Fibroblast of skin of left biceps (primary cell): ENCODE data around the gene SLC15A1.
A peak's percentile ranks its signal among the peaks of the same experiment; 100 is the strongest.

Experiments used
- DNase-seq, 2 experiments: peaks; one replicate each; pipeline ENCODE4 v3.0.0-alpha.2; 2013; ENCODE audit warnings: low read depth in 2 of 2

Gene SLC15A1

DNA sequence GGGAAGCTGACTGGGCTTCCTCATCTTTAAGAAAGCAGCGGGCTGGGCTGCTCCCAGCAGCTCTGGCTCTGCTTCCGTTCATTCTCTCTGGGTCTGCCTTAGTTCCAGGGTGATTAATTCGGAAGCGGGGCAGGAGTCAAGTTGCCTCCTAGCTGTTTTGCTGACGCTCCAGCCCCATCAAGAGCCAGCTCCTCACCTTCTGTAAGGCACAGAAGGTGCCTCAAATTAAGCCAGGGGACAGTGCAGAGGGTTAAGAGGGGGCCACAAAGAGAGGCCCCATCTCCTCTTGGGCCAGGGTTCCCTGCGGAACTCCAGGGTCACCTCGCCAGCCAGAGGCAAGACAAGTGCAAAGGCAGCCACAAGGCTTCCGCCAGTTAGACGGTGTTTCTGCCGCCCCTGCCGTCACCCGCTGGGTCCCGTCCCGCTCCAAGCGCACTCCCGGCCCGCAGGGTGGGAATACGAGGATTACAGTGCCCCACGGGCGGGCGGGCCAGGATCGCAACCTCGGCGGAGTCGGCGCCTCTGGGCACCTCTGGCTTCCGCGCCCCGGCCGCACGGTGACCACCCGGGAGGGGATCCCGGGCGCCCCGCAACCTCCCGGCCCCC is 508 bp downstream of the SLC15A1 start:
- no peak for DNase-seq

DNA sequence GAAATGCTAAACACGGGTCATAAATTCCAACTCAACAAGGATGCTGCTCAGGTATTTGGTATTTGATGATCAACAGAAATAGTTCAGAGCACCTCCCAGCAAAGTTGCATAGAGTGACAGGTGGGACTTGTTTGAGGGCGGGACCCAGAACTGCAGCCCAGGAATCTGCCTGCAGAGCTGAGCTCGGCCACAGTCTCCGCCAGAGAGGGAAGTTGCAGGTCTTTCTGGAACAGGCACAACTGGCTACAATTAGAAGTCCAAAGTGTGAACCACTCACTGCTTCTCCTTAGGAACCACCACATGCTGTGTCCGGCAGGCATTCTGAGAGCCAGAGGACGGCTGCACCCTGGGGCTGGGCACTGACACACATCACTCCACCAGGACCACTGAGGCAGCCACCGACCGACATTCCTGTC is 1.1 kb downstream of the SLC15A1 start:
- DNase-seq = no peak

DNA sequence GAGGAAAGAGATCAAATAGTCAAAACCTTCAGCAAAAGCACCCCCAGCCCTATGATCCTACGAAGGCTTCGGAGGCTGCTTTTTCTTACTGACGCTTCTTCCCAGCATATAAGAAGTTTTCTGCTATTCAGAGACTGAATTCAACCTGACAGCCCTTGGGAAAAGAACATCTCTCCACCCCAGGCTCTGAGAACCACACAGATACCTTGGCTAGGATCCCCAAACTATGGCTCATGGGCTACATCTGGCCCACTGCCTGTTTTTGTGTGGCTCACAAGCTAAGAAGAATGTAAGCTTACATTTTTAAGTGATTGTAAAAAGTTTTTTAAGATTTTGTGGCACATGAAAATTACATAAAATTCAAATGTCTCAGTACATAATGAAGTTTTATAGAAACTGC is 3.0 kb downstream of the SLC15A1 start:
- DNase-seq = peak; percentile 35 to 48

DNA sequence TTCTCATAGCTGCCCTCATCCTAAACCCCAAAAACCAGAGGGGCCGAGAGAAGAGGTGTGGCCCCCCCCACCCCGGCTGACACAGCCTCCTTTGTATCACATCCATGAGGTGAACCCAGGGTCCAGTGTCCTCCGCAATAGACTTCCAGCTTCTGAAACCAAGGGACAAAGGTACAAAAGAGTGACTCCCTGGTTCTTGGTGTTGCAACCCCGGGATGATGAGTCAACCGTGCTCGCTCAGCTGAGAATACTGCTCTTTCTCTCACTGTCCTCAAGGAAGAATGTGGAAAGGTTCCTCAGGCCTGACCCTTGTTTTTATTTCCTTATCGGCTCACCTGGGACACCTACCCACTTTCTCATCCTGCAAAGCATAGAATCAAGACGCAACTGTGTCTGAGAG is 5.5 kb downstream of the SLC15A1 start:
- no peak for DNase-seq

DNA sequence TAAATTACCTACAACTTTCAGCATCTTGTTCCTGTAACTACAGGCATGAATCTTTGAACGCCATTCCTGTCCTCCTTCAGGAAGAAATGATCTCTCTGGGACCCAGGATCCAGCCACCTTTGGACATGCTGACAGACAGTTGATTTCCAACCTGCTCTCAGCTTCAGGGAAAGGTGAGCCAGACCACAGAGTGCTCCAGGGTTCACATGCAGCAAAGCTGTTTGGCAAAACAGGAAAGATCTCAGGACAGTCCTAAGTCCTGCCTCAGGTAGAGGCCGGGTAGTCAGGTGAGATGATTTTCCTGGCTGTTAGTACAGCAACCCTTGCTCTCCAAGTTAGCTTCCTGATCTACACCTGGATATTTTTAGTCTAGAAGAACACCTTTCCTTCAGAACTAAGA is 9.1 kb downstream of the SLC15A1 start:
- no peak for DNase-seq

DNA sequence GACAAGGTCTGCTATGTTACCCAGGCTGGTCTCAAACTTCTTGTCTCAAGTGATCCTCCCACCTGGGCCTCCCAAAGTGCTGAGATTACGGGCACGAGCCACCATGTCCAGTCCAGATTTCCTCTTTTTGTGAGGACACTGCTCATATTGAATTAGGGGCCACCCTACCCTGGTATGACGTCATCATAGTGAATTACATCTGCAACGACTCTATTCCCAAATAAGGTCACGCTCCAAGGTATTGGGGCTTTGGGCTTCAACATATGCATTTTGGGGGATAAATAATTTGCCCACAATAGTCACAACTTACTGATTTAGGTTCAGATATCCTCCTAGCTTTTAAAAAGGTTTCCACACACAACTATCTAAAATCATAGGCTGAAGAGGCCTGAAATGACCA is 9.5 kb downstream of the SLC15A1 start:
- no peak for DNase-seq

DNA sequence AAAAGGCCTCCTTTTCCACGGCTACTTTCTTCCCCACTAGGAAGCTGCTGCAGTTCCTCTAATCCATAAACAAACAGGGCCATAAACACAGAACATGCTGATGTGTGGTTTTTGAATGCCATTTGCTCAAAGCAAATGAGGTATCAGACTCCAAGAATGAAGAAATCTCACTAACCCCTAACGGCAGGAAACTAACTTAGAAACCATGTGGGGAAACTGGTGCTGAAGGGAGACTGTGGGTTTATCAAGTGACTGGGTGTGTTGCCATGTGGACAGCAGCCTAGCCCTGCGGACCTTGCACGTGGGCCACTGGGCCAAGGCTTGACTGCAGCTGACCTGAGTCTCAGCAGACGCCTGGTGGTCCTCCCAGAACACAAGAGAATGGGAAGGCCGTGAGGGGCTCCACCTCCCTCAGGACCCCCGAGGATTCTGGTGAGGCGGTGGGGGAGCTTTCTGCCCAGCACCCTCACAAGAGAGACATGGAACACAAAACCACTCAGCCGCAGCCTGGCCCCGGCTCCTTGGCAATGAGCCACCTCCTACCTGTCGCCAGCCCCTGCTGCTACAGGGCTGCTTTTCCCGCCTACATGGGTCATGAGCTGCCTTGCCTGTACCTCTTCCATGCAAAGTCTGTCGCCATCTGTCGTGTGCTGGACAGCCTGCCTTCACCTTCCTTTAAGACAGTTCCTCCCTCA is 10.6 kb downstream of the SLC15A1 start:
- DNase-seq = no peak

DNA sequence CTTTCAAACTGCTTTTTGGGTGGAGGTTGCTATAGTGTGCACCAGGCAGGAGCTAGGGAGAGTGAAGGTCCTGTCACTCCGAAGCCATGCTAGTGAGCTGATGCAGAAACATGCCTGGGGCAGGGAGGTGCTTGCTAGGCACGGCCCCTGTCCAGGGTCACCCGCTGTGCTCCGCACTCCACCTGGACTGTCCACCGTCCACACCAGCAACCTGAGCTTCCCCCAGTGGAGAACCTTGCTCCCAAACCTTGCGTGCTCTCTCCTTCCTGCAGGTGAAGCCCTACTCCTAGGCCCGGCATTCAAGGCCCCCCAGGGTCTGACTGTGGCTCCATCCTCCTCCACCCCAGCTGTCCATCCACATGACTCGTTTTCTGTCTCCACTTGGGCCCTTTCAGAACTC is 12.3 kb downstream of the SLC15A1 start:
- no peak for DNase-seq

DNA sequence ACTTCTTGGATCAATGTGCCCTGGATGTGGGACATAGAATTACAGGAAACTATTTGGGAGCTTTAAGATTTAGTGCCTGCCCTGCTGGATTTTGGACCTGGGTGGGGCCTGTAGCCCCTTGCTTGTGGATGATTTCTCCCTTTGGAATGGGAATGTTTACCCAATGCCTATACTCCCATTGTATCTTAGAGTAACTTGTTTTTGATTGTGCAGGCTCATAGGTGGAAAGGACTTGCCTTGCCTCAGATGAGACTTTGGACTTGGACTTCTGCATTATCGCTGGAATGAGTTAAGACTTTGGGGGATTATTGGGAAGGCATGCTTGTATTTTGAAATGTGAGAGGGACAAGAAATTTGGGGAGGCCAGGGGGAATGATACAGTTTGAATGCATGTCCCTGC is 13.5 kb downstream of the SLC15A1 start:
- no peak for DNase-seq

DNA sequence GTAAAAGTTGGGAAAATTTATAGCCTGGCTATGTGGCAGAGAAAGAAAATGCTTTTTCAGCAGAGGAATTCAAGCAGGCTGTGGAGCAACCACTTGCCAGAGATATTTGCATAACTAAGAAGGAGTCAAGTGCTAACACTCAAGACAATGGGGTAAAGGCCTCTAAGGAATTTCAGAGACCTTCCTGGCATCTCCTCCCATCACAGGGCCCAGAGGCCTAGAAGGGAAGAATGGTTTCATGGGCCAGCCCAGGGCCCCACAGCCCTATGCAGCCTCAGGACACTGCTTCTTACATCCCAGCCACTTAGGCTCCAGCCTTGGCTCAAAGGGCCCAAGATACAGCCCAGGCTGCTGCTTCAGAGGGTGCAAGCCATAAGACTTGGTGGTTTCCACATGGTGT is 14.3 kb downstream of the SLC15A1 start:
- DNase-seq = no peak

DNA sequence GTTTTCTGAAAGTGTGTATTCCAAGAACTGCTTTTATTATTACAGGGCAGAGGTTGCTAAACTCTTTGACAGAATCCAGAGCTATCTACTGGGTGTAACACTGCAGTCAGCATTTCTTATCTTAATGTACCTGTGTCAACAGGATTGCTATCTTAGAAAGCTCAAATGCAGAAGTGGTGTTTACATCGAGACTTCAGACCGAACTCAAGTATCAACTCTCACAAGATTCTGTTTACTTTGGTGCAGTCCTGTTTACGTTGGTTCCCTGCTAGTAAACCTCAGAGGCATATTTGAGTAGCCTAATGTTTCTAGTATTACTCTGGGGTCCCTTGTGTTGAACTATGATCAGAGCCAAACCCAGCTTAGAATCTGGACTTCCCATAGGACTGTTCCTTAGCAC is 20.5 kb downstream of the SLC15A1 start:
- no peak for DNase-seq

DNA sequence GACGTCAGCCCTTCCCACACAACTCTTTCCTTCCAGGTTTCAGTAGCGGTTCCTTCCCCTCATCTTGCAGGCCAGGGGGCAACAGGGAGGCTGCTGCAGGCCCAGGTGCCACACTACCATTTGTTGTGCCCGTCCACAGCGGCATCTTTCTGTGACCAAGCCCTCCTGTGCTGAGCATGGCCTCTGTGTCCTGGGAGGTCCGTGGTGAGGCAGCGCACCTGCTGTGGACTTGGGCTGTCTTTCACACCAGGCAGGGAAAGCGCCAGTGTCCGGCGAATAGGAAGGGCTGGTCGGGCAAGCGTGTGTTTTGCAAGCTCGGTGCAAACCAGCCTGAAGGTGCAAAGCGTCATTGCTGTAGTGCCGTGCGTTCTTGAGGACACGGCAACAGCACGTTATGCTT is 21.4 kb downstream of the SLC15A1 start:
- no peak for DNase-seq

DNA sequence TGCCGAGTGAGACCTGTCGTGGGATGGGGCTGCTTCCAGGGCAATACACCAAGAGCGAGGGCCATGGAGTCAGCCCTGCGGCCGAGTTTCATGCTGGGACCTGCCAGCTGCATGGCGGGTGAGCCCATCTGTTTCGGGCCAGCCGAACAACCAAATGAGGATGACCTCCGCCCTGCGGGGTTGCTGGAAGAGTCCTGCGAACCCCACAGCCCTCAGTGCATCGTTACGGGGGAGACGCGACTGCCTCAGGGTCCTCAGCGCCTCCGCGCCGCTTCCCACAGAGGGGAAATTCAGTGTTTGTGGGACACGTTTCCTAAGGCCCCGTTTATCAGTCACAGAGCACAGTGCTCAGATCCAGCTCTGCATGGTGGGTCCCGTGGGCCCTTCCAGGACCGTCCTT is 22.0 kb downstream of the SLC15A1 start:
- DNase-seq = no peak

DNA sequence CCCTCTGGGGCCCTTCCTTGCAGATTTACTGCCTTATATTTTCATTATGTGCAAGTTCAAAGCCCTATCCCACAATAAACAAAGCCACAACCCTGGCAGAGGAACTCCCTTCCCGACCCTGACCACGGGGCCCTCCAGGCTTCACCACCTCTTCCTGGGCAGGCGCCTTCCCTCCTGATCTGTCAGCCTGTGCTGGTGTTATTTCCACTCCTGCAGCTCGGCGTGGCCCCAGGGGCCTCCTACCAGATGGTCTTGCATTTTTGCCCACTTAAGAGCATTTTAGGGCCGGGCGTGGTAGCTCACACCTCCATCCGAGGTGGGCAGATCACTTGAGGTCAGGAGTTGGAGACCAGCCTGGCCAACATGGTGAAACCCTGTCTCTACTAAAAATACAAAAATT is 22.8 kb downstream of the SLC15A1 start:
- no peak for DNase-seq

DNA sequence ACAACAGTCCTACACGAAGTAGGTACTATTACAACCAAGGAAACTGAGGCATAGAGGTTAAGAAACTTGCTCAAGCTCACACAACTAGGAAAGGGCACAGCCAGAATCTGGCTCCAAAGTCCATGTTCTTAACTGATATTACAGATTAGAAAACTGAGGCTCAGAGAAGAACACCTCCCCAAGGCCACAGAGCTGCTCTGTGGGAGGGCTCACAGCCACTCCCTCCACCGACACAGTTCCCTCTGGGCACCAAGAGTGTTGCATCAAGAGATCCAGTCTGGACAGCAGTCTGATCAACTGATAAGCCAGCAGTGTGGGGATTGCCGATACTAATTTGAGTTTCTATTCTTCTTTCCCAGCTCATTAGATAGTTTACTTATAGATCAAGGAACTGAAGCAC is 29.5 kb downstream of the SLC15A1 start:
- DNase-seq = no peak

DNA sequence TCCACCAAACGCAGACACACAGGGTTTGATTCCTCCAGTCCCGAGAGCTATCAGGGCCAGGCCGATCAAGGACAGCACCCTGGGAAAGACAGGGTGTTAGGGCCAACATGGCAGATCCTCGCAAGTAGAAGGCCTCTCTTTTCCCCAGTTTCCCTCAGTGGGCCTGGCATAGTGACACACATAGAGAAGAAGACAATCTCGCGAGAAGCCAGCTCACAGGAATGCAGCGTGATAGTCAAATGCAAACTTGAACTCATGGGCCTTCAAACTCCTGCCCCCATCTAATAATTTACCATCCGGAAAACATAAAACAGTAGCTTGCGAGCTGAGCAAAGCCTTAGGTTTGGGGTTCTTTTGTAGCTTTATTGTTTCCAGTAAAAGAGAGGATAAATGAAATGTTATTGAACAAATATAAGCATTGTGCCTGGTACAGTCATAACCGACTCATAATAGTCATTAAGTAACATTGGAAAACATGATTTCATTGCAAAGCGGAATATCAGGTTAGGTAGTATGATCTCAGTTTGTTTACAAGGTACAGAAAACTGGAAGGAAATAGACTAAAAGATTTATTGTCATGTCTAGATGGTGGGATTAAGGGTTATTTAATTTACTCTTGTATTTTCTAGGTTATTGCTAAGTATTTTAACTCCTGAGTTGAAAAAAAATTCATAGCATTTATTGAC is 30.5 kb downstream of the SLC15A1 start:
- no peak for DNase-seq

DNA sequence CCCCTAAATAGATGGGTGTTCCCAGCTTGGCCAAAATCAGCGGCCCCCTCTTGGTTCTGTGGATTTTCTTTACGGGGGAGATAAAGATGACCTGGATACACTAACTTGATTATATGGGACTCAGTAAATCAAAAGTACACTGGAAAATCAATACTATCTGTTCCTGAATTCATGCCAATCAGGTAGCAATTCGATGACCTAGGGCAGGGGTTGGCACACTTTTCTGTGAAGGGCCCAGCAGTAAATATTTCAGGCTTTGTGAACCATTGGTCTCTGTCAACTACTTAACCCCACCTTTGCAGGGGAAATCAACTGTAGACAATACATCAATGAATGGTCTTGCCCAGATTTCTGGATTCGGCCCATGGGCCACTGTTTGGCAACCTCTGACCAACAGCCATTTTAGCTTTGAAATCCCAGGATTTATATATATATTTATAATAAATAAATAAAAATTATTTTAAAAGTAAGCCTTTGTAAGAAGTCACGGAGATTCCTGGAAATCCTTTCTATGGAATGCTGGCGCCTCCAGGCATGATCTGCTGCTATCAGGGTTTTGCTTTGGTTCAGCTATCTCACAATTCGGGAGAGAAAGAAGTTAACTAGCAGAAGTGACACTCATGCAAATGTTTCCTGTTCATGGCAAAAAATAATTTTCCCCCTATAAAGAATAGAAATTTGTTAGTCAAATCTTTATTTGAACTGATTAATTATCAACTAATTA is 32.8 kb downstream of the SLC15A1 start:
- DNase-seq = no peak

DNA sequence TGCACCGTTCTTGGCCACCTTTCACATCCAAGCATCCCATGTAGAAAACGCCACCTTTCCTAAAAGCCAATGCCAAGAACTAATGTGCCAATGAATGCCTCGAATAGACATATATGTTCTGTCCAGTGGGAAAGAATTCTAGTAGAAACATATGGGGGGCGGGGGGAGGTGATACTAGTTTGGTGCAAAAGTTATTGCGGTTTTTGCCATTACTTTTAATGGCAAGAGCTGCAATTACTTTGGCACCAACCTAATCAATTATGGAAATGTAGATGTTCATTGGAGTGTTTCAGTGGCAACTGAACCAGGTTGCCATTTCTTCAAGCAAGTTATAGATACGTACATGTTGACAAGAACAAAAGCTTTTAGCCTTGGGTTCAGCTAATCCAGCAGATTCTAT is 34.6 kb downstream of the SLC15A1 start:
- no peak for DNase-seq

DNA sequence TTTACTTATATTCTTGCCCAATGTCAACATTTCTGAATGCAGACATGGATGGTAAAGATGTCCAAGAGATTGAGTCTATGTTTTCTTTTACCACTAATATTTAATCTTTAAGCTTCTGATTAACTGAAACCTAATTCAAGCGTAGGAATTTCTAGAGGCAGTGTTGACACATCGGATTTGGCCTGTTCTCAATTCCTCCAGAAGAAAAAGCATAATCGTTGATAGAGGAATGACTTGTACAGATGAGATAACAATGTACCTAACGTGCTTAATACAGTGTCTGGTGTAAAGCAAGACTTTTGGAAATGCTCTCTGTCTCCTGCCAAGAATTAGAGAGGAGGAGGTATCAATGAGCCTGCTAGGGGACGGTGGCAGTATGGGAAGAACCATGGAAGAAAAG is 35.2 kb downstream of the SLC15A1 start:
- DNase-seq = no peak

DNA sequence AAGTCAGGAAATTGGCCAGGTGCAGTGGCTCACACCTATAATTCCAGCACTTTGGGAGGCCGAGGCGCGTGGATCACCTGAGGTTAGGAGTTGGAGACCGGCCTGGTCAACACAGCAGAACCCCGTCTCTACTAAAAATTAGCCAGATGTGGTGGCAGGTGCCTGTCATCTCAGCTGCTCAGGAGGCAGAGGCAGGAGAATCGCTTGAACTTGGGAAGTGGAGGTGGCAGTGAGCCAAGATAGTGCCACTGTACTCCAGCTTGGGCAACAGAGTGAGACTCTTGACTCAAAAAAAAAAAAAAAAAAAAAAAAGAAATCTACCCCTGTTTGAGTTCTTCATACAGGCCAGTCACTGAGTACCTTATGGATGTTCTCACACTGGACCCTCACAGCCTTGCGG is 42.0 kb downstream of the SLC15A1 start:
- DNase-seq = no peak

DNA sequence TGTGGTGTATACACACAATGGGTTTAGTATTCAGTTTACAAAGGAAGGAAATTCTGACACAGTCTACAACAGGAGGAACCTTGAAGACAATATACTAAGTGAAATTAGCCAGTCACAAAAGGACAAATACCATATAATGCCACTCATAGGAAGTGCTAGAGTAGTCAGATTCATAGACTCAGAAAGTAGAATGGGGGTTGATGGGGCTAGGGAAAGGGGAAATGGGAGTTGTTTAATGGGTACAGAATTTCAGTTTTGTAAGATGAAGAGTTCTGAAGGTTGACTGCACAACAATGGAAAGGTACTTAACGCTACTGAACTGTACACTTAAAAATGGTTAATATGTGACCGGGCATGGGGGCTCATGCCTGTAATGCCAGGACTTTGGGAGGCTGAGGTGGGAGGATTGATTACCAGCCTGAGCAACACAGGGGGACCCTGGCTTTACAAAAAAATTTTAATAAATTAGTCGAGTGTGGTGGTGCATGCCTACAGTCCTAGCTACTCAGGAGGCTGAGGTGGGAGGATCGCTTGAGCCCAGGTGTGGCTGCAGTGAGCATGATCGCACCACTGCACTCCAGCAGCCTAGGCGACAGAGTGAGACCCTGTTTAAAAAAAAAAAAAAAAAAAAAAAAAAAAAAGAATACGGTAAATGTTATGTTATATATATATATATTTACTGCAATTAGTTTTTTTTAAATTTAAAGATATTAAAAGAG is 45.0 kb downstream of the SLC15A1 start:
- DNase-seq = no peak
